Calu3 (cell line): ENCODE data around the gene TAF9B. TPM values are rescaled to one million over a fixed set of nuclear protein-coding genes. Genes with fewer than 3 reads are reported as not detected.

Experiments used
- BruUV-seq: library from RNA; stranded (reverse); fragments of 400-500 nt; replicated peaks from 2 replicates; lab custom pipeline; 2021; lab: Mats Ljungman, UMichigan
- CTCF ChIA-PET: fragments of 300-600 bp; sonication (Branson Sonifier 250); formaldehyde crosslinking; loops from one replicate; lab custom pipeline; 2022; ENCODE audit warnings: antibody characterized with exemption; lab: Charles Lee
- DNase-seq: peaks from one replicate; pipeline ENCODE4 v3.0.0; 2022
- H3K27ac Mint-ChIP-seq: one replicate; pipeline ENCODE4 v1.8.0; 2022; ENCODE audit warnings: mixed read lengths; ENCODE audit not compliant: unreplicated experiment
- H3K27me3 Mint-ChIP-seq: one replicate; pipeline ENCODE4 v1.8.0; 2022; ENCODE audit warnings: mixed read lengths; ENCODE audit not compliant: unreplicated experiment
- H3K36me3 Mint-ChIP-seq: one replicate; pipeline ENCODE4 v1.8.0; 2022; ENCODE audit warnings: mild to moderate bottlenecking, moderate library complexity, mixed read lengths; ENCODE audit not compliant: insufficient read depth, unreplicated experiment
- H3K4me1 Mint-ChIP-seq: one replicate; pipeline ENCODE4 v1.8.0; 2022; ENCODE audit warnings: mild to moderate bottlenecking, low read depth, mixed read lengths; ENCODE audit not compliant: unreplicated experiment
- H3K4me3 Mint-ChIP-seq: one replicate; pipeline ENCODE4 v1.8.0; 2022; ENCODE audit warnings: mild to moderate bottlenecking, low read depth, moderate library complexity, mixed read lengths; ENCODE audit not compliant: unreplicated experiment
- H3K9me3 Mint-ChIP-seq: one replicate; pipeline ENCODE4 v1.8.0; 2022; ENCODE audit warnings: low read depth, mixed read lengths; ENCODE audit not compliant: unreplicated experiment
- CTCF ChIP-seq: fragments of 200-600 bp; IDR thresholded peaks from one replicate; pipeline ENCODE4 v1.8.0; 2022; ENCODE audit warnings: antibody characterized with exemption; ENCODE audit not compliant: unreplicated experiment
- intact Hi-C: fragments of 100-400 bp; cut with micrococcal nuclease; formaldehyde crosslinking; loops from one replicate; pipeline ENCODE4 v1.10.0; 2022; ENCODE audit not compliant: unreplicated experiment
- total RNA-seq: library from RNA; stranded (reverse); gene quantifications from 2 replicates; pipeline ENCODE4 v1.2.3, GENCODE V29; 2022

The TAF9B gene
- total RNA-seq, 1 experiment from 2014 or later, result 18.4 TPM

- H3K36me3 Mint-ChIP-seq, result peaks cover 58% of the 10 kb centered on the region
- no peaks in the 10 kb centered on the region for H3K9me3 Mint-ChIP-seq
- no TSS peak for BruUV-seq
- no peak overlapping the region for H3K27ac Mint-ChIP-seq
- TF ChIP-seq CTCF, result no peak
- H3K4me1 Mint-ChIP-seq, result peaks cover 32% of the 10 kb centered on the region
- DNase-seq, result no peak
- intact Hi-C loops, result no loop called here
- H3K4me3 Mint-ChIP-seq, result no peak overlapping the region
- H3K27me3 Mint-ChIP-seq, result no peaks in the 10 kb centered on the region
- CTCF ChIA-PET, result no interaction called here
Measured at GRCh38 chrX:78118628-78119027, 20.8 kb downstream of the TAF9B start.

- TF ChIP-seq CTCF, result no peak
- Mint-ChIP-seq H3K36me3 (peaks cover 56% of the 10 kb centered on the region), H3K4me3 (no peak overlapping the region), H3K27me3 (no peaks in the 10 kb centered on the region), H3K4me1 (peaks cover 16% of the 10 kb centered on the region), H3K27ac (no peak overlapping the region), H3K9me3 (no peaks in the 10 kb centered on the region)
- intact Hi-C loops, result no loop called here
- DNase-seq, result no peak
- no TSS peak for BruUV-seq
- CTCF ChIA-PET, result no interaction called here
Measured at GRCh38 chrX:78116766-78117165, 22.7 kb downstream of the TAF9B start.

GRCh38 chrX:78116365-78116764, 23.1 kb downstream of the TAF9B start:
- BruUV-seq, result no TSS peak
- Mint-ChIP-seq H3K27me3 (no peaks in the 10 kb centered on the region), H3K4me3 (no peak overlapping the region), H3K27ac (no peak overlapping the region), H3K9me3 (no peaks in the 10 kb centered on the region), H3K36me3 (peaks cover 56% of the 10 kb centered on the region), H3K4me1 (peaks cover 12% of the 10 kb centered on the region)
- TF ChIP-seq CTCF, result no peak
- CTCF ChIA-PET, result no interaction called here
- DNase-seq, result no peak
- intact Hi-C loops, result no loop called here

GRCh38 chrX:78111140-78111931, 28.1 kb downstream of the TAF9B start:
- no peaks in the 10 kb centered on the region for H3K9me3 Mint-ChIP-seq
- peak; percentile 26 for DNase-seq
- peaks cover 54% of the 10 kb centered on the region for H3K36me3 Mint-ChIP-seq
- H3K27ac Mint-ChIP-seq, result no peak overlapping the region
- no peaks in the 10 kb centered on the region for H3K27me3 Mint-ChIP-seq
- no peak for TF ChIP-seq CTCF
- peaks cover 26% of the 10 kb centered on the region for H3K4me1 Mint-ChIP-seq
- no TSS peak for BruUV-seq
- CTCF ChIA-PET, result no interaction called here
- no peak overlapping the region for H3K4me3 Mint-ChIP-seq
- intact Hi-C loops, result loop anchor here (5.0 kb wide), 1 partner anchor 44 kb away; no protein-coding TSS in a partner anchor
